Measurements from ENCODE around the gene ZBTB7C. TPM values are rescaled to one million over a fixed set of nuclear protein-coding genes. Genes with fewer than 3 reads are reported as not detected.

Gene ZBTB7C
- total and polyA plus RNA-seq, 10 of the 15 experiments (the other 5 are each of a cell fraction or from before 2014, with no cell fraction given): under 0.01 to 0.08 (median 0.01) TPM; not detected in 7

DNA sequence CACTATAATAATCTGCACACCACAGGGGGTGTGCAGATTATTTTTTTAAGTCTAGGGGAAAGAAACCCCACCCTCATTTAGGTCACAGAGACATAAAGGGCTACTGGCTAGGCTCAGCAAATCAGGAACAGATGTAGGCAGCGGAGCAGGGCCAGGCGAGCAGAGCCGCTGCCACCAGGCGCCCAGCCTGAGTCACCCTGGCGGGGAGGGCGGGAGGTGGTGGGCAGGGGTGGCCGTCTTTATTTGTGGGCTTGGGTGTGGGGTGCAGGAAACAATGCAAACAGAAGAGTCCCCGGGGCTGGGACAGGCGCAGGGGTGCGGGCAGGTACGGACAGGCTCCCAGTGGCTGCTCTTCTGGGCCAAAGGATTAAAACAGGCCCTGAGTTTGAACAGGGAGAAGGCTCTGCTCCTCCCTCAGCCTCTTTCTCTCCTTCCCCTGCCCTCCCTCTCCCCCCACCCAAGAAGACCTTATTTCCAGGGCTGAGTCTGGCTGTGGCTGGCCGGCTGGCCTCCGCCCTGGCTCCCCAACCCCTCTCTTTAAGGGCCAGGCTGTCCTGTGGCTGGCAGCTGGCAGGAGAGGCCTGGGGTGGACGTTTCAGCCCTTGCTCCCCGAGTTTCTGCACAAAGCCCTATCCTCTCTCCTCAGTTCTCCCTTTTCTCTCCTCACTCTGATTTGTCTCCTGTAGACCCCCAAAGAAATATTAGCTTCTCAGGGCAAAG, 335.8 kb downstream of the ZBTB7C start:
- no TSS peak for BruUV-seq (replicated peaks)
- intact Hi-C loops (cut with micrococcal nuclease; ENCODE audit: unreplicated experiment): no loop called here
- TF ChIP-seq CEBPB (IDR thresholded peaks at IDR 0.05; ENCODE audit: borderline replicate concordance in 1 of 2, low read depth in 2 of 2, low read length in 2 of 2): no peak
- no peak for TF ChIP-seq MTA2 (IDR thresholded peaks at IDR 0.05; ENCODE audit: low read depth)
- TF ChIP-seq, protein P1, sequence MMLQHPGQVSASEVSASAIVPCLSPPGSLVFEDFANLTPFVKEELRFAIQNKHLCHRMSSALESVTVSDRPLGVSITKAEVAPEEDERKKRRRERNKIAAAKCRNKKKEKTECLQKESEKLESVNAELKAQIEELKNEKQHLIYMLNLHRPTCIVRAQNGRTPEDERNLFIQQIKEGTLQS (IDR thresholded peaks at IDR 0.05; ENCODE audit: borderline replicate concordance, extremely low read depth, low read depth, low read length): no peak
- TF ChIP-seq, protein P2, sequence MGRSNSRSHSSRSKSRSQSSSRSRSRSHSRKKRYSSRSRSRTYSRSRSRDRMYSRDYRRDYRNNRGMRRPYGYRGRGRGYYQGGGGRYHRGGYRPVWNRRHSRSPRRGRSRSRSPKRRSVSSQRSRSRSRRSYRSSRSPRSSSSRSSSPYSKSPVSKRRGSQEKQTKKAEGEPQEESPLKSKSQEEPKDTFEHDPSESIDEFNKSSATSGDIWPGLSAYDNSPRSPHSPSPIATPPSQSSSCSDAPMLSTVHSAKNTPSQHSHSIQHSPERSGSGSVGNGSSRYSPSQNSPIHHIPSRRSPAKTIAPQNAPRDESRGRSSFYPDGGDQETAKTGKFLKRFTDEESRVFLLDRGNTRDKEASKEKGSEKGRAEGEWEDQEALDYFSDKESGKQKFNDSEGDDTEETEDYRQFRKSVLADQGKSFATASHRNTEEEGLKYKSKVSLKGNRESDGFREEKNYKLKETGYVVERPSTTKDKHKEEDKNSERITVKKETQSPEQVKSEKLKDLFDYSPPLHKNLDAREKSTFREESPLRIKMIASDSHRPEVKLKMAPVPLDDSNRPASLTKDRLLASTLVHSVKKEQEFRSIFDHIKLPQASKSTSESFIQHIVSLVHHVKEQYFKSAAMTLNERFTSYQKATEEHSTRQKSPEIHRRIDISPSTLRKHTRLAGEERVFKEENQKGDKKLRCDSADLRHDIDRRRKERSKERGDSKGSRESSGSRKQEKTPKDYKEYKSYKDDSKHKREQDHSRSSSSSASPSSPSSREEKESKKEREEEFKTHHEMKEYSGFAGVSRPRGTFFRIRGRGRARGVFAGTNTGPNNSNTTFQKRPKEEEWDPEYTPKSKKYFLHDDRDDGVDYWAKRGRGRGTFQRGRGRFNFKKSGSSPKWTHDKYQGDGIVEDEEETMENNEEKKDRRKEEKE (IDR thresholded peaks at IDR 0.05): no peak
- TF ChIP-seq POU2F2 (IDR thresholded peaks at IDR 0.05; ENCODE audit: borderline replicate concordance, low read depth, low read length): no peak
- TF ChIP-seq POLR2AphosphoS2 (IDR thresholded peaks at IDR 0.05; ENCODE audit: low read depth, low read length): no peak
- no peak for TF ChIP-seq TBL1XR1 (IDR thresholded peaks at IDR 0.05; ENCODE audit: low read depth, low read length)
- TF ChIP-seq SP1 (IDR thresholded peaks at IDR 0.05; ENCODE audit: low read depth, low read length): no peak
- TF ChIP-seq CBX5 (IDR thresholded peaks at IDR 0.05; ENCODE audit: low read depth): no peak
- no peak for TF ChIP-seq NR2F1 (conservative IDR thresholded peaks at IDR 0.05)
- TF ChIP-seq ZNF207 (IDR thresholded peaks at IDR 0.05; ENCODE audit: borderline replicate concordance): no peak
- TF ChIP-seq NBN (IDR thresholded peaks at IDR 0.05): no peak
- TF ChIP-seq SMAD1 (IDR thresholded peaks at IDR 0.05; ENCODE audit: low read depth, partially characterized antibody): no peak
- TF ChIP-seq HCFC1 (IDR thresholded peaks at IDR 0.05; ENCODE audit: low read length): no peak
- no peak for TF ChIP-seq MEF2A (IDR thresholded peaks at IDR 0.05; ENCODE audit: insufficient read depth, low read depth, low read length)
- TF ChIP-seq SMAD5 (IDR thresholded peaks at IDR 0.05; ENCODE audit: low read depth): no peak
- no peak for TF ChIP-seq SPI1 (IDR thresholded peaks at IDR 0.05; ENCODE audit: borderline replicate concordance, insufficient read depth, low read depth, low read length)
- SMC1A ChIA-PET (ENCODE audit: uncharacterized antibody, unreplicated experiment): no interaction called here
- ATAC-seq (no peak), DNase-seq (ENCODE audit: low read depth, low spot score) (no peak), FAIRE-seq (no peak)
- RAD21 ChIA-PET (ENCODE audit: unreplicated experiment): no interaction called here
- Histone ChIP-seq H3K27ac (ENCODE audit: control insufficient read depth, insufficient read depth) (no peak overlapping the region), H2AFZ (ENCODE audit: control insufficient read depth, low read depth, low read length) (no peak overlapping the region), H3K4me1 (ENCODE audit: control insufficient read depth, insufficient read depth, low read length) (no peaks in the 10 kb centered on the region), H3K36me3 (ENCODE audit: control insufficient read depth in 2 of 2, insufficient read depth in 2 of 2, low read length in 1 of 2) (no peaks in the 10 kb centered on the region), H4K20me1 (ENCODE audit: control insufficient read depth, insufficient read depth) (no peaks in the 10 kb centered on the region), H3K9ac (ENCODE audit: control insufficient read depth, insufficient read depth, low read length) (no peak overlapping the region), H3K79me2 (ENCODE audit: control insufficient read depth, insufficient read depth, low read length) (no peaks in the 10 kb centered on the region), H3K9me3 (replicated peaks; ENCODE audit: control insufficient read depth, insufficient read depth, low read length) (no peaks in the 10 kb centered on the region), H3K4me2 (ENCODE audit: control insufficient read depth, insufficient read depth) (no peak overlapping the region), H3K4me3 (no peak overlapping the region), H3K27me3 (replicated peaks in 1 of 2; ENCODE audit: control insufficient read depth in 2 of 2, insufficient read depth in 2 of 2, low read length in 1 of 2) (peaks cover 3 to 8% of the 10 kb centered on the region in 2 experiments)
- in situ Hi-C loops (cut with MboI): no loop called here
- CTCF ChIA-PET: no interaction called here
- 43% methylated on average over 12 of the region's 15 CpGs for WGBS (ENCODE audit: insufficient coverage, insufficient replicate concordance, low lambda C conversion rate, missing lambda C conversion rate)
- POLR2A ChIA-PET: no interaction called here

Data from GM12878 (cell line).